ENCODE data around the gene KANSL1.

The KANSL1 gene

DNA sequence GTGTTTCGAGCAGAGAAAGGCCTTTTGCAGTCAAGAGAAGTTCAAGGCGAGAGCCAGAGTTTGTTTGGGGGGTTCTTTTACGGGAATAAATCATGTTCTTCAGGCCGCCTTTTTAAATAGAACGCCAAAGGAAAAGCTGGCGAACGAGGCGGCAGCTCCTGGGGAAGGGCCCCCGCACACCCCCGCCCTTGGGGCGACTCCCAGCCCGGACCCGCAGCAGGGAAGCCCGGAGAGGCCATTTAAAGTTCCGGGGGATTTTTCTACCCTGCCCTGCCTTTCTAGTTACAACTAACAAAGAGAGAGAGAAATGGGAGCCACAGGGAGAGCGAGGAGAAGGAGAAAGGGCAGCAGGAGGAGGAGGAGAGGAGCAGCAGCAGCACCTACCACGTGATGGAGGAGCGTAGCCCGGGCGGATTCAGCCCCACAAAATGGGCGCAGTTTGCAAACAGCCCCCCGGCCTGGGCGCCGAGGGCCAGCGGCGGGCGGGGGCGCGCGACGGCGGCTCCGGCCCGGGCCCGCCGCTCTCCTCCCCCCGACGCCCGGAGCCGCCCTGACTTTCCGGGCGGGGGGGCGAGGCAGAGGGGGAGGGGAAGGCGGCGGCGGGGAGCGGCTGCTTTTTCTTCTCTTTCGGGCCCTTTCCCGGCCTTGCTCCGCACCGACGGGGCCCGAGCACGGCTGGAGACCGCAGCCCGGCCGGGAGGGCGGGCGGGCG is 634 bp downstream of the KANSL1 start:
- peak overlapping the region; percentile 92 for H3K4me3 ChIP-seq (ENCODE audit: low read depth, low read length)
- DNase-seq (ENCODE audit: low read depth), result peak; percentile 88
- TF ChIP-seq, protein P1, sequence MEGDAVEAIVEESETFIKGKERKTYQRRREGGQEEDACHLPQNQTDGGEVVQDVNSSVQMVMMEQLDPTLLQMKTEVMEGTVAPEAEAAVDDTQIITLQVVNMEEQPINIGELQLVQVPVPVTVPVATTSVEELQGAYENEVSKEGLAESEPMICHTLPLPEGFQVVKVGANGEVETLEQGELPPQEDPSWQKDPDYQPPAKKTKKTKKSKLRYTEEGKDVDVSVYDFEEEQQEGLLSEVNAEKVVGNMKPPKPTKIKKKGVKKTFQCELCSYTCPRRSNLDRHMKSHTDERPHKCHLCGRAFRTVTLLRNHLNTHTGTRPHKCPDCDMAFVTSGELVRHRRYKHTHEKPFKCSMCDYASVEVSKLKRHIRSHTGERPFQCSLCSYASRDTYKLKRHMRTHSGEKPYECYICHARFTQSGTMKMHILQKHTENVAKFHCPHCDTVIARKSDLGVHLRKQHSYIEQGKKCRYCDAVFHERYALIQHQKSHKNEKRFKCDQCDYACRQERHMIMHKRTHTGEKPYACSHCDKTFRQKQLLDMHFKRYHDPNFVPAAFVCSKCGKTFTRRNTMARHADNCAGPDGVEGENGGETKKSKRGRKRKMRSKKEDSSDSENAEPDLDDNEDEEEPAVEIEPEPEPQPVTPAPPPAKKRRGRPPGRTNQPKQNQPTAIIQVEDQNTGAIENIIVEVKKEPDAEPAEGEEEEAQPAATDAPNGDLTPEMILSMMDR (IDR thresholded peaks at IDR 0.05; ENCODE audit: low read depth, low read length), result no peak
- TF ChIP-seq MYC (IDR thresholded peaks at IDR 0.05; ENCODE audit: low read depth, low read length) (peak; percentile 87), POLR2A (IDR thresholded peaks at IDR 0.05; ENCODE audit: extremely low read depth, insufficient read length) (peak; percentile 32)
- TF ChIP-seq, protein P2, sequence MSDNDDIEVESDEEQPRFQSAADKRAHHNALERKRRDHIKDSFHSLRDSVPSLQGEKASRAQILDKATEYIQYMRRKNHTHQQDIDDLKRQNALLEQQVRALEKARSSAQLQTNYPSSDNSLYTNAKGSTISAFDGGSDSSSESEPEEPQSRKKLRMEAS (IDR thresholded peaks at IDR 0.05; ENCODE audit: low read depth, low read length), result peak; percentile 91

DNA sequence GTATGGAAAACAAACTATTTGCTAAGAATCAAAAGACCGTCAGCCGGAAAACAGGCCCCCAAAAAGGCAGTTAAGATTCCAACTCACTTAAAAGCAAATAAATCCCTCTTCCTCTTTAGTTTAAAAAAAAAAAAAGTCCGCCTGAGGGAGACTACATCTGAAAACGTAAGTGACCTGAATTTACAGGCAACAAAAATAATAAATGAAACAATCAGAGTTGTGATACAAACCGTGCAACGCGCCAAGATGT is 1.1 kb downstream of the KANSL1 start:
- TF ChIP-seq MYC (IDR thresholded peaks at IDR 0.05; ENCODE audit: low read depth, low read length), result no peak
- TF ChIP-seq, protein P1 (IDR thresholded peaks at IDR 0.05; ENCODE audit: low read depth, low read length), result no peak
- no peak for TF ChIP-seq POLR2A (IDR thresholded peaks at IDR 0.05; ENCODE audit: extremely low read depth, insufficient read length)
- TF ChIP-seq, protein P2 (IDR thresholded peaks at IDR 0.05; ENCODE audit: low read depth, low read length), result no peak
- no peak for DNase-seq (ENCODE audit: low read depth)
- H3K4me3 ChIP-seq (ENCODE audit: low read depth, low read length), result peak overlapping the region; percentile 92

DNA sequence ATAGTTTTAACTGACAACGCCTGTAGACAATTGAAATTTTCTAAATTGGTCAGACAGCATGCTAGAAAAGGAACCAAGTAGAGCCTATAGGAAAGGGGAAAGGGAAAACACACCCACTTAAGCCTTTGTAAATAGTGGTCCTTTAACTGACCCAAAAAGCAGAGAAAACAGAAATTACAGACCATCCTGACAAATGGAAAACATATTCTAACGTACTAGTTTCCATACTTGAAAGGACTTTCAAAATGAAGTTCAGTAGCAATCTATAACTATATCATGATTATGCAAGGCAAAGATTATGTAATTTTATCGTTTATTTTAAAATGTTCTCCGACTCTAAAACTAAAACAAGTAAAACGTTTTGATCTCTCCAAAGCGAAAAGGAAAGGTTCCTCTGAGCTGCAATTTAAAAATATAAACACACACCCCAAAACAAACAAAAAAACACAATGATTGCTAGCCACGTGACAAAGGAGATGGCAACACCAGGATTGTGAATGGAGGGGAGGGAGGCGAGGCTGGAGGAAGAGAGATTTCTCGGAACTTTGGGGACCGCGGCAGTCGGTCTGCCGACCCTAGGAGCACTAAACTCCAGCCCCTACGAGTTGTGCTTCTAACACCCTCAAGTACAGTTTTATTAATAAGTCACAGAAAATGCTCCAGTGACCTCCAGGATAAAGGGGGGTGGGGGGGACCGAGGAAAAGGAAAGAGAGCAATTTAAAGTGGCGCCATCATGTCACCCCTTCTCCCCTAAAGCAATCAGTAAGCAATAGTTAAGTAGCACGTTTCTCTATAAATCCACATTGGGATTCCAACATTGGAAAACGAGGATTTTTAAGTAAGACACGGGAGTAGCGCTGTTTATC is 1.7 kb downstream of the KANSL1 start:
- peak overlapping the region; percentile 92 for H3K4me3 ChIP-seq (ENCODE audit: low read depth, low read length)
- DNase-seq (ENCODE audit: low read depth), result peak; percentile 76
- TF ChIP-seq, protein P2 (IDR thresholded peaks at IDR 0.05; ENCODE audit: low read depth, low read length), result peak; percentile 95
- TF ChIP-seq MYC (IDR thresholded peaks at IDR 0.05; ENCODE audit: low read depth, low read length), result peak; percentile 86
- peak; percentile 35 for TF ChIP-seq POLR2A (IDR thresholded peaks at IDR 0.05; ENCODE audit: extremely low read depth, insufficient read length)
- TF ChIP-seq, protein P1 (IDR thresholded peaks at IDR 0.05; ENCODE audit: low read depth, low read length), result no peak

DNA sequence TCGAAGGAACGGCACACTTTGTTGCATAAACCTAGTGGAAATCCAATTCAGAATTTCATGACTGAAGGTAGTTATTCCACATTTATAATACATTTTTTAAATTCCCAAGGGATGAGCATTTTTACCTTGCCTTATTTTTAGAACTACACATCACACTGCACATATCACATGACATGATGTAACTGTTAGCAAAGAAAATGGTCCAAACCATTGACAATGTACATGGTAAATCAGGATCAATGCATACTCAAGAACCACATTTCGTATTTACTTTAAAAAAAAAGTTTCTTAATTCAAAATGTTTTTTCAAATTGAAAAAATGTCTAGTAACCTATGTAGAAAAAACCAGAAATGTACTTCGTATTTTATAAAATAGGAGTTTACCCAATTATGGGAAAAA is 2.5 kb downstream of the KANSL1 start:
- H3K4me3 ChIP-seq (ENCODE audit: low read depth, low read length), result peak overlapping the region; percentile 92
- no peak for DNase-seq (ENCODE audit: low read depth)
- TF ChIP-seq, protein P1 (IDR thresholded peaks at IDR 0.05; ENCODE audit: low read depth, low read length), result no peak
- TF ChIP-seq, protein P2 (IDR thresholded peaks at IDR 0.05; ENCODE audit: low read depth, low read length), result no peak
- no peak for TF ChIP-seq MYC (IDR thresholded peaks at IDR 0.05; ENCODE audit: low read depth, low read length)
- TF ChIP-seq POLR2A (IDR thresholded peaks at IDR 0.05; ENCODE audit: extremely low read depth, insufficient read length), result no peak

DNA sequence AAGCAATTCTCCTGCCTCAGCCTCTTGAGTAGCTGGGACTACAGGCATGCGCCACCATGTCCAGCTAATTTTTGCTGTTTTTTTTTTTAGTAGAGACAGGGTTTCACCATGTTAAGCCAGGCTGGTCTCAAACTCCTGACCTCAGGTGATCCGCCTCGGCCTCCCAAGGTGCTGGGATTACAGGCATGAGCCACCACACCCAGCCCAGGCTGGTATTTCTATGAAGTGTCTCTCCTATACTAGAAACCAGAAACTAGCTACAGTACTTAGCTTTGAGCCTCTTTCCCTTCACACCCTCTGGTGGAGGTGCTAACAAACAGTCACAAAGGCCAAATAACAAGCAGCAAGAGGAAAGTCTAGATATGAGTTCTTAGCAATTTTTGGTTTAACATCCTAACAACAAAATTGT is 6.4 kb downstream of the KANSL1 start:
- peak; percentile 69 for DNase-seq (ENCODE audit: low read depth)
- TF ChIP-seq, protein P1 (IDR thresholded peaks at IDR 0.05; ENCODE audit: low read depth, low read length), result peak; percentile 52
- peak overlapping the region; percentile 21 for H3K4me3 ChIP-seq (ENCODE audit: low read depth, low read length)

Measured in NB4 (cell line).